ENCODE data around the gene EIF1. TPM values are rescaled to one million over a fixed set of nuclear protein-coding genes. Genes with fewer than 3 reads are reported as not detected.

The EIF1 gene
- total RNA-seq, 4 donors from 2014 or later, result 172 to 458 (median 243) TPM

Small RNA genes lying within 50 kb of the gene (small RNA-seq; reads per million reads assigned to genes)
- gene RN7SL399P, result not detected
- not detected for gene RNA5SP442

Other genes with a start within 250 kb of the EIF1 start
- gene KRT38, start 247.9 kb upstream of the EIF1 start, total RNA-seq, result not detected
- under 1 TPM in 1 of 4 donors, not detected in 3; 0.21 TPM for gene KRT32, start 221.5 kb upstream of the EIF1 start, total RNA-seq
- gene KRT35, start 207.7 kb upstream of the EIF1 start, total RNA-seq, result not detected
- under 1 TPM in 1 of 4 donors, not detected in 3; 0.42 TPM for gene KRT36, start 199.0 kb upstream of the EIF1 start, total RNA-seq
- gene KRT13, start 183.3 kb upstream of the EIF1 start, total RNA-seq, result under 1 TPM in 1 of 4 donors, not detected in 3; 0.42 TPM
- gene KRT15, start 170.0 kb upstream of the EIF1 start, total RNA-seq, result 1 to 10 TPM in 1 of 4 donors, under 1 TPM in 2, not detected in 1; 0.42 to 4.2 (median 0.78) TPM
- gene KRT19, start 160.6 kb upstream of the EIF1 start, total RNA-seq, result 1,000 to 10,000 TPM in 2 of 4 donors, 100 to 1,000 TPM in 1, 10 to 100 TPM in 1; 85.5 to 1,774 (median 1,323) TPM
- gene KRT9, start 116.8 kb upstream of the EIF1 start, total RNA-seq, result not detected
- gene KRT14, start 102.0 kb upstream of the EIF1 start, total RNA-seq, result 10 to 100 TPM in 3 of 4 donors, 1 to 10 TPM in 1; 8.4 to 57.8 (median 34.0) TPM
- gene KRT16, start 76.1 kb upstream of the EIF1 start, total RNA-seq, result 10 to 100 TPM in 1 of 4 donors, 1 to 10 TPM in 2, not detected in 1; 2.4 to 12.6 (median 6.6) TPM
- gene KRT17, start 64.3 kb upstream of the EIF1 start, total RNA-seq, result 1 to 10 TPM in 1 of 4 donors, not detected in 3; 1.5 TPM
- gene GAST, start 23.4 kb downstream of the EIF1 start, total RNA-seq, result not detected
- gene HAP1, start 45.8 kb downstream of the EIF1 start, total RNA-seq, result 1 to 10 TPM in 1 of 4 donors, under 1 TPM in 1, not detected in 2; 0.98 to 1.8 TPM
- gene JUP, start 97.8 kb downstream of the EIF1 start, total RNA-seq, result 10 to 100 TPM; 42.9 to 57.7 (median 51.6) TPM
- 10 to 100 TPM; 14.7 to 23.9 (median 22.0) TPM for gene P3H4, start 123.1 kb downstream of the EIF1 start, total RNA-seq
- gene FKBP10, start 124.1 kb downstream of the EIF1 start, total RNA-seq, result 100 to 1,000 TPM in 1 of 4 donors, 10 to 100 TPM in 3; 47.9 to 103 (median 77.4) TPM
- 10 to 100 TPM; 31.0 to 77.1 (median 33.0) TPM for gene NT5C3B, start 147.3 kb downstream of the EIF1 start, total RNA-seq
- gene KLHL10, start 148.9 kb downstream of the EIF1 start, total RNA-seq, result not detected
- gene KLHL11, start 176.5 kb downstream of the EIF1 start, total RNA-seq, result 10 to 100 TPM; 27.3 to 42.2 (median 32.7) TPM
- 100 to 1,000 TPM in 1 of 4 donors, 10 to 100 TPM in 3; 62.8 to 102 (median 72.6) TPM for gene ACLY, start 230.1 kb downstream of the EIF1 start, total RNA-seq
- gene ODAD4, start 241.7 kb downstream of the EIF1 start, total RNA-seq, result 1 to 10 TPM; 3.7 to 5.4 (median 5.2) TPM

All from tibial nerve (tissue), 4 donors.